CD4-positive, alpha-beta T cell treated with Interleukin-2 at 100 ng/mL for 4 hours (primary cell): ENCODE measurements around the gene CCDC171.

Source experiments
- DNase-seq: peaks from one replicate; pipeline ENCODE4 v3.0.0-alpha.2; 2020; ENCODE audit warnings: low spot score

The CCDC171 gene

DNA sequence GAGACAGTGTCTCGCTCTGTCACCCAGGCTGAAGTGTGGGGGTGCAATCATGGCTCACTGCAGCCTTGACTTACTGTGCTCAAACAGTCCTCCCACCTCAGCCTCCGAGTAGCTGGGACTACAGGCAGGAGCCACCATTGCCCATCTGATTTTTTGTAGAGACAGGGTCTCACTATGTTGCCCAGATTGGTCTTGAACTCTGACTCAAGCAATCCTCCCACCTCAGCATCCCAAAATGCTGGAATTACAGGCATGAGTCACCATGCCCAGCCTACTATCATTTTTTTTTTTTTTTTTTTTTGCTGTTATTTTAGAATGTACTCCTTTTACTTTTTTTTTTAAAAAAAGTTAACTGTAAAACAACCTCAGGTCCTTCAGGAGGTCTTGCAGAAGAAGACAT is 449.0 kb downstream of the CCDC171 start:
- no peak for DNase-seq

DNA sequence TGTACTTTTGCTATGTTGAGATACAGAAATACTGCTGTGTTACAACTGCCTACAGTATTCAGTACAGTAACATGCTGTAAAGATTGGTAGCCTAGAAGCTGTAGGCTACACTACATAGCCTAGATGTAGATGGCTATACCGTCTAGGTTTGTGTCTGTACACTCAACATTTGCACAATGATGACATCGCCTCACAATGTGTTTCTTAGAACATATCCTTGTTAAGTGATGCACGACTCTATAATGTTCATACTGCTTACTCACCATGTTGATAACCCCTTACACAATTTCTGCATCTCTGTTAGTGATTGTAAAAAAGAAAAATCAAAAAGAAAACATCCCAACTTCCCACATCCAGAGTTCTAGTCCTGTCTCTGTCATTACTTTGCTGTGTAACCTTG is 450.0 kb downstream of the CCDC171 start:
- DNase-seq = no peak

DNA sequence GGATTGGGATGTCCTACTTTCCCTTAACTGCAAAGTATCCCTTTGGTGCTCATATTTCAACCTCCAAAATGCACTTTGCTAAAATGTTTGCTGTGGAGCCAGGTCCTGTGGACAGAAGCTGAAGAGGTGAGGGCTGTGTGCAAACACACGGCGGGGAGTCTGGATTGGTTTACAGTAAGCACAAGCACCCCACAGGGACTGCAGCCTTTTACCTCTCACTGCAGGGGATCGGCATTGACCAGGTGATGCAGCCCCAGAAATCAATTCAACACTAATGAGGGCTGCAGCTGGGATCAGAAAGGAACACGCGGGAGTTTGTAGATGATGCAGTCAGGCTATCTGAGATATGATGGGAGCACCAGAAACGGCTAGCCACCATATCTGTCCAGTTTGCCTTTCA is 450.9 kb downstream of the CCDC171 start:
- no peak for DNase-seq

DNA sequence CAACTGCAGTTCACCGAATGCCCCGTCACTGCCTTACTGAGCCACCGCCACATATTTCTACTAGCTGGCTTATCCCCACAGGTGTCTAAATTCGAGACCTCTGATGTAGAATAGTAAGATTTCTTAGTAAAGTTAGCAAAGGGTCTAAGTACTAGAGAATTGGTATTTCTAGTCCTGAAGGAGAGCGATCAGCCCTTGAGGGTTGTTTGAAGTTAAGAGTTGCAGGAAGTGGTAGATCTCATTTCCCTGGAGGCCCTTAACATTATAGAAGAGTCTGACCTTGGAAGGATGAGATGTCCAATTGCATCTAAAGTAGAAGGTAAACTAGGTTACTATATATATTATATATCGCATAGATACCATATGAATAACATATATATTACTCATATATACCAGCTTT is 451.8 kb downstream of the CCDC171 start:
- no peak for DNase-seq

DNA sequence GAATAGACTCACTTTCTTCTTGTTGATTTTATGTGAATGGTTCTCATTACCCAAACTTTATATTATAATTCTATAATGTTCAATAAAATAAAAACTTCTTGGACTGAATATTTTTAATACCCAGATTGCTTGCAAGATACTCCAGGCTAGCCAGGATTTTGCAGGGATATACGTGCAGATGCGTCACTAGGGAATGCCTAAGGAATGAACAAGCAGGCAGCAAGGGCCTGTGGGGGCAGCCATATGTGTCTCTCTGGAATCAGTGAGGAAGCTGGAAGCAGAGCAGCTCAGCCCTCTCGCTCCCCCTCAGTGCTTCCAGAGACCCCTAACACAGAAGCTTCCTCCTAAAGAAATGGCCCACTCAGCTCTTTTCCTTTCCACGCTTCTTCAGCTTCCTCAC is 457.4 kb downstream of the CCDC171 start:
- DNase-seq = no peak

DNA sequence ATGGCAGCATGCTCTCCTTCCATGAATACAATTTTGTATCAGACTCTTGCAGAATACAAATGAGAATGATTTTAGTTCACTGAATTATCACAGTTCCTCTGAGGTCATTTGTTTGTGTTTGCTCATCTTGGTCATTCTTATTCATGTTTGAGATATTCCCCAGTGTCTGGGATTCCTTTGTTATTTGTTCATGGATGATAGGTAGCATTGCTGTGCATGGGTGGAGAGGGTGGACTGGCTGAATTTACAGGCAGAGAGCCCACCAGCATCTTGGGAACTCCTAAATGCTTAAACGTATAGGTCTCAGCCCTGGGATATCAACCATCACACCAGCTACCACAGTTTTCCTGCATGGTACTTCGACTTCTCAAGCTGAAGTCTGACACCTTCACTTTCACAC is 459.8 kb downstream of the CCDC171 start:
- no peak for DNase-seq

DNA sequence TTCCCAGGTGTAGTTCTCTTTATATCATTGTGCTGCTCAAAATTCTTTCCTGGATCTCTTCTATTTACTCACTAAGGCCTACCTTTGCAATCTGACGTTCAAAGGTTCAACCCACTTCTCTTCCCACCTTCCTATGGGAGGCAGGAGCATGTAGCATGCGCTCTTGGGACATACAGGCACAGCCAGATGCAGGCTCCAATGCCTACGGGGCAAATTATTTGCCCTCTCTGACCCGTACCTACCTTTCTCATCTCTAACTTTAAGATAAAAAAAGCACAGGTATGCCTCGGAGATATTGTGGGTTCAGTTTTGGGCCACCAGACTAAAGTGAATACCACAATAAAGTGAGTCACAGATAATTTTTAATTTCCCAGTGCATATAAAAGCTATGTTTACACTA is 460.5 kb downstream of the CCDC171 start:
- DNase-seq = no peak

DNA sequence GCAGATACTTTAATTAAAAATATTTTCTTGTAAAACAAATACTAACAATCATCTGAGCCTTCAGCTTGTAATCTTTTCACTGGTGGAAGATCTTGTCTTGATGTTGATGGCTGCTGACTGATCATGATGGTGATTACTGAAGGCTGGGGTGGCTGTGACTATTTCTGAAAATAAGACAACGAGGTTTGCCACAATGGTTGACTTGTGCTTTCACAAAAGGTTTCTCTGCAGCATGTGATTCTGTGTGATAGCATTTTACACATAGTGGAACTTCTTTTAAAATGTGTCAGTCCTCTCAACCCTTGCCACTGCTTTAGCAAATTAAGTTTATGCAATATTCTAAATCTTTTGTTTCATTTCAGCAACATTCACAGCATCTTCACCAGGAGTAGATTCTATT is 461.0 kb downstream of the CCDC171 start:
- no peak for DNase-seq

DNA sequence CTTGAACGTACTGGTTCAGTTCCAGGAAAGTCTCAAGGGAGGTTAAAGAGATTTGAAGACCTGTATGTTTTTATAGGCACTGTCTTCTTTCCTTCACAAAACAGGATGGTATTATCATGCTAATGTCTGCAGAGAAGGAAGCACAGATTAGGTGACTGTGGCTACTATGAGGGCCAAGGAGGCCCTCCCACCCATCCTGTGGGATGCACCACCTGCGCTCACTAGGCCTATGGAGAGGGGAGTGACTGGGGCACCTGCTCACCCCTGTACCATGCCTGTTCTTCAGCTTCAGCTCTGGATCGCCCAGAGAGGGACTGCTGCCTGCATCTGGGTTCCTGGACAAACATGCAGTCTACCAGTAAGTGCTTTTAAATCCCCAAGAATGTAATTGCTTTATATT is 469.4 kb downstream of the CCDC171 start:
- no peak for DNase-seq

DNA sequence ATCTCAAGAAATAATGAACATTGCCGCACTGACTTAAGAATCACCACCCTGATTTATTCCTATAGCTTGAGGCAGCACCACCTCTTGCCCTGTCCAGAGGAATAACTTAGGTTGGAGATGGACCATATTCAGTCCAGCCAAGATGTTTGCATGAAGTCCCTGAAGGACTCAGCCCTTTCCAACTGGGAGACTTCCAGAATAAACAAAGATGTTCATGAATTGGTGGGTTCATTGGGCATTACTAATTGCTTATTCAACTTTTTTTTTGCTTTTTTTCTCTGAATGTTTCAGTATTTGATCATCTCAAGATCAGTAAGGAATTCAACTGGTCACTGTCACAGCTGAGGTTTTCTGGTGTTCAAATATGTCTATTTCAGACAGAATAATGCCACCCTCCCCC is 470.6 kb downstream of the CCDC171 start:
- DNase-seq = no peak
